ENCODE results near the gene SPDYC.
"Not testable (repeated sequence)": the region's sequence is repeated elsewhere in the genome, so short reads cannot be mapped to it uniquely, and the experiment has no call there.

The SPDYC gene

DNA sequence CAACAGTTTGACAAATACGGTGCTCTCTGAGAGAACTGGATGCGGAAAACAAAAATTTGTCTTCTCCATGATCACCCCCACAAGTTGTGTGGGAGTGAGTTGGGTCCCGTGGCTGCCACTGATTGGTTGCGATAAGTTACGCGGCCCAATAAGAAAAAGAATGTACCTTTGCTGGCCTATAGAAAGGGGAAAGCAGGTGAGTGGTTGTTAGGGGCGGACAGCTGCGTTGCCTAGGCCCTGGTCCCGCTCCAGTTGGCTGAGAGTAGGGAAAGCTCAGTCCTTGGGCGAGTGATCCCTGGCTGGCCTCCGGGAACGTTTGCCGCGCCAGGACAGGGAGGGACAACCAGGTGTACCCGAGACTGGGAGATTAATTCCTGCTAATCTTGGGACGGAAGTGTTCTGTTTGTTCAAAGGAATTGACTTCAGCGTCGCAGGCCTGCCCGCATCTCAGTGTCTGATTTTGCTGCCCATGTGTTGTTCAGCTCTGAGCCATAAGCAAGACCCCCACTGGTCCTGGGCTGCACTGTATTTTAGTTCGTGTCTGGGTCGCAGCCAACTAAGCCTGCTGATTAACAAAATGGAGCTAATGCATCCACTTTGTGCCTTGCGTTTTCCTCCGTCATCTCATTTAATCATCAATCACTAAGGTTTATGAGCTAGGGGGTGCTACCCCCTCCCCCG, 34.9 kb upstream of the SPDYC start:
- DNase-seq, result peak; percentile 98

GRCh38 chr11:65135633-65136145, 34.3 kb upstream of the SPDYC start:
- DNase-seq, result no peak

DNA sequence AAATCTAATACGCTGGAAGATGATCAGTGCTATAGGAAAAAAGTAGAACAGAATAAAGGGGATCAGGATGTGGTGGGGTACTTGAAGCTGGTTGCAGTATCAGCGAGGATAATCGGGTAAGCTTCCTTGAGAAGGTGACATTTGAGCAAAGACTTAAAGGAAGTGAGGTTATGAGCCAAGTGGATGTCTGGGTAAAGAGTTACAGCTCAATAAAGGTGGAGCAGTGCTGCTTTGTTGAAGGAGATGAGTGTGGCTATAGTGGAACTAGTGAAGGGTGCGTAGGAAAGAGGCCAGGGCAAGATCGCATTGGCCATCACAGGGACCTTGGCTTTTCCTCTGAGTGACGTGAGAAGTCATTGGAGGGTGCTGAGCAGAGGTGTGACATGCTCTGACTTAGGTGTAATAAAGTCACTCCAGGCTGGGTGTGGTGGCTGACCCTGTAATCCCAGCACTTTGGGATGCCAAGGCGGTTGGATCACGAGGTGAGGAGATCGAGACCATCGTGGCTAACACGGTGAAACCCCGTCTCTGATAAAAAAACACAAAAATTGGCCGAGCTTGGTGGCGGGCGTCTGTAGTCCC, 33.4 kb upstream of the SPDYC start:
- no peak for DNase-seq

- no peak for DNase-seq
Observed at GRCh38 chr11:65141896-65142494, 28.0 kb upstream of the SPDYC start.

GRCh38 chr11:65147352-65148075, 22.5 kb upstream of the SPDYC start:
- DNase-seq, result no peak

DNA sequence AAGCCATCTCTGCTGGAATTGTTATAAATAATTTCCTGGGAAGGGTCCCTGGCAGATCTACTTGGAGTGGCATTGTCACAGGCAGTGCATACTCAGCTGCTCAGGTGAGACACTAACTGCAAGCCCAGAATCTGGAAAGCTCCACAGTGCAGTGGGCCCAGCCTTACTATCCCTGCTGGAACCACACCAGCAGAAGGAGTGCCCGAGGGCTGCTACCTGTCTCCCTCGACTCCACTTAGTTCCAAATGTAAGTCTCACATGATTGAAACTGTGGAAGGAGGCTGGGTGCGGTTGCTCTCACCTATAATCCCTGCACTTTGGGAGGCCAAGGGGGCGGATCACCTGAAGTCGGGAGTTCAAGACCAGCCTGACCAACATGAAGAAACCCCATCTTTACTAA, 21.4 kb upstream of the SPDYC start:
- DNase-seq, result no peak

DNA sequence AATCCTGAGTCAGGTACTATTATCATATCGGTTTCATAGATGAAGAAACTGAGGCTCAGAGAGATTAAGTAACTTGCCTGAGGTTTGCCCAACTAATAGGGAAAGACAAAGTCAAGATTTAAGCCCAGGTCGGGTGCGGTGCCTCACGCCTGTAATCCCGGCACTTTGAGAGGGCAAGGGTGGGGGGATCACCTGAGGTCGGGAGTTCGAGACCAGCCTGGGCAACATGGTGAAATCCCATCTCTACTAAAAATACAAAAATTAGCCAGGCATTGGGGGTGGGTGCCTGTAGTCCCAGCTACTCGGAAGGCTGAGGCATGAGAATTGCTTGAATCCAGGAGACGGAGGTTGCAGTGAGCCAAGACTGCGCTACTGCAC, 19.9 kb upstream of the SPDYC start:
- not testable (repeated sequence) for DNase-seq

GRCh38 chr11:65150509-65151299, 19.3 kb upstream of the SPDYC start:
- DNase-seq, result peak; percentile 46

DNA sequence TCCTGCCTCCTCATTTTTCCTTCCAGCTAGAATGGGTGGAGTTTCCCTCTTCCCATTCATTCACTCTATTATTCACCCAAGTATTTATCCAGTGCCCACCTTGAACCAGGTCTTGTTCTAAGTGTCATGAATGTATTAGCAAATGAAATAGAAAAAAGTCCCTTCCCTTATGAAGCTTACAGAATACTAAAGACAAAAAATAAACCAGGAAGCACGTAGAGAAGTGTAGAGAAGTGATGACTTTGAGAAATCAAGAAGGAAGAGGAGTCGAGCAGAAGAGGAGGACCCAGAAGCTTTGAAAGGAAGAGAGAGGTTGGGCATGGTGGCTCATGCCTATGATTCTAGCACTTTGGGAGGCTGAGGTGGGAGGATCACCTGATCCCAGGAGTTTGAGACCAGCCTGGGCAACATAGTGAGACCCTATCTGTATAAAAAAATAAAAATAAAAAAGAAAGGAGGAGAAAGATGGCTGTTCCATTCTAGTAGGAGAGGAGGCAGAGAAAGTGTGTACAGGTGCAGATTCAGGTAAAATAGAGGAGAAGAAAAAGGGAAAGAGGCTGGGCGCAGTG, 18.6 kb upstream of the SPDYC start:
- DNase-seq, result no peak

DNA sequence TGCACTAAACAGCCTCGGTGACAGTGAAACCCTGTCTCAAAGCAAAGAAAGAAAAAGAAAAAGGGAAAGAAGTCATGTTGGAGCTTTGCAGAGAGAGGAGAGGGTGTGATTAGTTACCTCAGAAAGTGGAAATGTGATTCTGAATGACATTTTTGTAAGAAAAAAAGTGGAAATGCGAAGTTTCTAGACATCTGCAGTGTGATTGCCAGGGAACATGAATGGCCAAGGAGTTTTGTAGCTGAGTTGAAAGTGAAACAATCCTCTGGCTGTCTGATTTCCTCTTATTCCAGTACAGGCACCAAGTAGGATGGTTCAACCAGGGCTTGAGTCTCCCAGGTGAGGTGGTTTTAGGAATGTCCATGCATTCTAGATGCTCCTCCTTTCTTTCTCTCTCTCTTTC, 17.9 kb upstream of the SPDYC start:
- DNase-seq, result no peak

DNA sequence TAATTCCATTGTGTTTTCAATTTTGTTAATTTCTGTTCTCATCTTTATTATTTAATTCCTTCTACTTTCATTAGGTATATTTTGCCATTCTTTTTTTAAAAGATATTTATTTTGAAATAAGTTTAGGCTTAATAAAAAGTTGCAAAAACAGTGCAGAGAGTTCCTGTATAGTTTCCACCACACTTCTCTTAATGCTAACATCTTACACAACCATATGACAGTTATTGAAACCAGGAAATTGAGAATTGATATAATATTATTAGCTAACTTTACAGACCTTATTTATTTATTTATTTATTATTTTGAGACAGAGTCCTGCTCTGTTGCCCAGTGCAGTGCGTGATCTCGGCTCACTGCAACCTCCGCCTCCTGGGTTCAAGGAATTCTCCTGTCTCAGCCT, 13.8 kb upstream of the SPDYC start:
- no peak for DNase-seq

DNA sequence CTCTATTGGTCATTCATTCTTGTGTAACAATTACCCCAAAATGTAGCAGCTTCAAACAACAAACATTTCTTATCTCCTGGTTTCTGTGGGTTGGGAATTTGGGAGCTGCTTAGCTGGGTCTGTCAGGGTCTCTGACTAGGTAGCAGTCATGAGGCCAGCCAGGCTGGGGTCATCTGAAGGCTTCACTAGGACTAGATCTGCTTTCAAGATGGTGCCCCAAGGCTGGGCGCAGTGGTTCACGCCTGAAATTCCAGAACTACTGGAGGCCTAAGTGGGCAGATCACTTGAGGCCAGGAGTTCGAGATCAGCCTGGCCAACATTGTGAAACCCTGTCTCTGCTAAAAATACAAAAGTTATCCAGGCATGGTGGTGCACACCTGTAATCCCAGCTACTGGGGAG, 13.1 kb upstream of the SPDYC start:
- DNase-seq, result no peak

DNA sequence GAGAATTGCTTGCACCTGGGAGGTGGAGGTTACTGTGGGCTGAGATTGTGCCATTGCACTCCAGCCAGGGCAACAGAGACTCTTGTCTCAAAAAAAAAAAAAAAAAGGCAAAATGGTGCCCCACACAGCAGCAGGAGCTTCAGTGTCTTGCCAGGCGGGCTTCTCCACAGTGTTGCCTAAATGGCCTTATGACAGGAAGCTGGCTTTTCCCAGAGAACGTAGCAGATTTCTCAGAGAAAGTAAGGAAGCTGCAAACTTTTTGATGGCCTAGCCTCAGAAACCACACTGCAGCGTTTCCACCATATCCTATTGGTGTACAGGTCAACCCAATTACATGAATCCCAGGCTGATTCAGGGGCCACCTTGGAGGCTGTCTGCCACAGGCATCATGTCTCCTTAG, 12.7 kb upstream of the SPDYC start:
- no peak for DNase-seq

- DNase-seq, result no peak
Observed at GRCh38 chr11:65159012-65159411, 11.0 kb upstream of the SPDYC start.

GRCh38 chr11:65160643-65161042, 9.4 kb upstream of the SPDYC start:
- no peak for DNase-seq

- DNase-seq, result no peak
Observed at GRCh38 chr11:65163684-65164083, 6.3 kb upstream of the SPDYC start.

- no peak for DNase-seq
Observed at GRCh38 chr11:65165410-65166317, 4.4 kb upstream of the SPDYC start.

DNA sequence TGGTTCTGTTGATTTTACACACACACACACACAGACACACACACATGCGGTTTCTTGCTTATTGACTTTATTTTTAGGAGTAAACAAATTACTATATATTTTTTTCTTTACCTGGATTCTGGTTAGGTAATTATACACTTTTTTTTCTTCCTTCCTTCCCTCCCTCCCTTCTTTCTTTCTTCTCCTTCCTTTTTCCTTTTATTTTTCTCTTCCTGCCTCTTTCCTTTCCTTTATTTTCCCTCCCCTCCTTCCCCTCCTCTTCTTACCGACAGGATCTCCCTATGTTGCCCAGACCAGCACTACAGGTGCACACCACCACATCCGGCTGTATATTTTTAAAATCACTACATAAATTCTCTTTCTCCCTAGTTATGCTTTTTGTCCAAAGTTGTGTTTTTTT, 3.1 kb upstream of the SPDYC start:
- DNase-seq, result no peak

DNA sequence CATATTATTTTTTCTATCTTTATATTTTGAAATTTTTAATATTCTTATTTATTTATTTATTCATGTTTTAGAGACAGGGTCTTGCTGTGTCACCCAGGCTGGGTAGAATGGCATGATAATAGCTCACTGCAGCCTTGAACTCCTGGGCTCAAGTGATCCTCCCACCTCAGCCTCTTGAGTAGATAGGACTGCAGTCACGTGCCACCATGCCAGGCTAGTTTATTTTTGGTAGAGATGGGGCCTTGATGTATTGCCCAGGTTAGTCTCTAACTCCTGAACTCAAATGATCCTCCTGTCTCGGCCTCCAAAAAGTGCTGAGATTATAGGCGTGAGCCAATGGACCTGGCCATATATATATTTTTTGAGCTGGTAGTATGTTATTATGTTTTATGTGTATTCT, 2.4 kb upstream of the SPDYC start:
- no peak for DNase-seq

DNA sequence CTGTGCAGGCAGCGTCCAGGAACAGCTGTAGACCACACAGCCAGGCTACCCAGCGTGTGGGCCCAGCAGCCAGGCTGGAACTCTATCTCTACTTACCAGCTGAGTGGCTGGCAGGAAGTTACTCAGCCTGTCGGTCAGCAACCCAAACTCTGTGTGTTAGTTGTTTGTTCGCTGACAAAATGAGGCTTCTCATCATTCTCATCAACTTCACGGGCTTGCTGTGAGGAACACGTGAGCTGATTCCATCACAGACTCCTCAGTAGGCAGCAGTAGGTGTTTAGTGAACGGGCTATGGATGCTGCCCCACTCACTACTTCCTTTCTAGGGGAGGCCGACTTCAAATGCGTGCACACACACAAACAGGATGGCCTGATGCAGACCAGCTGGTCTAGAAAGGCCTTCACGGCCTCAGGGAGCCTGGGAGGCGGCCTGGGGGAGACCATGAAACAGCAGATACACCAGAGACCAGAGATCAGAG, 830 bp upstream of the SPDYC start:
- no peak for DNase-seq

- DNase-seq, result no peak
Observed at GRCh38 chr11:65172600-65172999, 2.6 kb downstream of the SPDYC start.
